DOHH2 (cell line): ENCODE measurements around the gene MRTO4.

ENCODE experiments used
- CTCF ChIP-seq: fragments of 200-600 bp; sonication (generic); IDR thresholded peaks from one replicate; pipeline ENCODE4 v1.5.1; 2014; ENCODE audit warnings: antibody characterized with exemption, mild to moderate bottlenecking, low read depth, low read length; ENCODE audit not compliant: poor library complexity, severe bottlenecking
- EZH2phosphoT487 ChIP-seq: fragments of 200-600 bp; sonication (generic); IDR thresholded peaks from 2 replicates; pipeline ENCODE4 v1.6.1; 2017; ENCODE audit warnings: borderline replicate concordance, mild to moderate bottlenecking, antibody characterized with exemption, low read length, moderate library complexity, mixed read lengths

- TF ChIP-seq CTCF (no peak), EZH2phosphoT487 (no peak)
Measured at GRCh38 chr1:19305880-19306279, 54.3 kb downstream of the MRTO4 start.
